ENCODE results near the gene BTK.

The BTK gene

GRCh38 chrX:101385026-101385684 lies 836 bp downstream of the BTK start:
- no peak overlapping the region for H3K4me3 ChIP-seq (replicated peaks; ENCODE audit: low read depth, low read length)
- no peak for DNase-seq (ENCODE audit: low read depth)
- TF ChIP-seq, protein P1, sequence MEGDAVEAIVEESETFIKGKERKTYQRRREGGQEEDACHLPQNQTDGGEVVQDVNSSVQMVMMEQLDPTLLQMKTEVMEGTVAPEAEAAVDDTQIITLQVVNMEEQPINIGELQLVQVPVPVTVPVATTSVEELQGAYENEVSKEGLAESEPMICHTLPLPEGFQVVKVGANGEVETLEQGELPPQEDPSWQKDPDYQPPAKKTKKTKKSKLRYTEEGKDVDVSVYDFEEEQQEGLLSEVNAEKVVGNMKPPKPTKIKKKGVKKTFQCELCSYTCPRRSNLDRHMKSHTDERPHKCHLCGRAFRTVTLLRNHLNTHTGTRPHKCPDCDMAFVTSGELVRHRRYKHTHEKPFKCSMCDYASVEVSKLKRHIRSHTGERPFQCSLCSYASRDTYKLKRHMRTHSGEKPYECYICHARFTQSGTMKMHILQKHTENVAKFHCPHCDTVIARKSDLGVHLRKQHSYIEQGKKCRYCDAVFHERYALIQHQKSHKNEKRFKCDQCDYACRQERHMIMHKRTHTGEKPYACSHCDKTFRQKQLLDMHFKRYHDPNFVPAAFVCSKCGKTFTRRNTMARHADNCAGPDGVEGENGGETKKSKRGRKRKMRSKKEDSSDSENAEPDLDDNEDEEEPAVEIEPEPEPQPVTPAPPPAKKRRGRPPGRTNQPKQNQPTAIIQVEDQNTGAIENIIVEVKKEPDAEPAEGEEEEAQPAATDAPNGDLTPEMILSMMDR (IDR thresholded peaks at IDR 0.05; ENCODE audit: low read length, missing control alignments), result no peak

GRCh38 chrX:101383679-101384205 lies 2.2 kb downstream of the BTK start:
- TF ChIP-seq, protein P1 (IDR thresholded peaks at IDR 0.05; ENCODE audit: low read length, missing control alignments), result no peak
- DNase-seq (ENCODE audit: low read depth), result no peak
- no peak overlapping the region for H3K4me3 ChIP-seq (replicated peaks; ENCODE audit: low read depth, low read length)

- TF ChIP-seq, protein P1 (IDR thresholded peaks at IDR 0.05; ENCODE audit: low read length, missing control alignments), result no peak
- DNase-seq (ENCODE audit: low read depth), result no peak
- no peak overlapping the region for H3K4me3 ChIP-seq (replicated peaks; ENCODE audit: low read depth, low read length)
Measured at GRCh38 chrX:101377547-101377946, 8.4 kb downstream of the BTK start.

- H3K4me3 ChIP-seq (replicated peaks; ENCODE audit: low read depth, low read length), result no peak overlapping the region
- no peak for DNase-seq (ENCODE audit: low read depth)
- TF ChIP-seq, protein P1 (IDR thresholded peaks at IDR 0.05; ENCODE audit: low read length, missing control alignments), result no peak
Measured at GRCh38 chrX:101370888-101371504, 15.0 kb downstream of the BTK start.

- TF ChIP-seq, protein P1 (IDR thresholded peaks at IDR 0.05; ENCODE audit: low read length, missing control alignments), result no peak
- DNase-seq (ENCODE audit: low read depth), result no peak
- no peak overlapping the region for H3K4me3 ChIP-seq (replicated peaks; ENCODE audit: low read depth, low read length)
Measured at GRCh38 chrX:101369687-101370086, 16.3 kb downstream of the BTK start.

DNA sequence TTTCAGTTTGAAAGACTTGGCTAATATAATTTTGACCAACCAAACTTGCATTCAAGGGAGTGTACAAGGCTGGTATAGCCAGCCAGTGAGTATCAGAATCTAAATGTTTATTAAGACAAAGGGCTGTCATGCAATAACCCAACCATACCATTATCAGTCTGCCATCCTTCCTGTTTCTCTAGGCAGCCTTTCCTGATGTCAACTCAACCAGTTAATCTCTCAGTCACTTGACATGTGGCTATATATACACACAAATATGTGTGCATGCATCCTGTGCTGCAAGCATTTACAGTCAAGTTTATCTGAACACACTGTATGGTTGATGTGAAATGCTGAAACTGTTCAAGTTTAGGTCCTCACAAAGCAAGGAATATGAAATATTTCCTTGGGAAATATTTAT lies 17.2 kb downstream of the BTK start:
- no peak for DNase-seq (ENCODE audit: low read depth)
- H3K4me3 ChIP-seq (replicated peaks; ENCODE audit: low read depth, low read length), result no peak overlapping the region
- TF ChIP-seq, protein P1 (IDR thresholded peaks at IDR 0.05; ENCODE audit: low read length, missing control alignments), result no peak
